GM19239 (cell line): Measurements from ENCODE around the gene ZBTB33.

Source experiments
- DNase-seq: peaks from one replicate; pipeline ENCODE4 v3.0.0; 2011; ENCODE audit warnings: low spot score; ENCODE audit not compliant: insufficient read length
- FAIRE-seq: peaks from 2 replicates; lab custom pipeline; 2011; peaks lifted over from hg19 to GRCh38; lab: Jason Lieb, UNC

ZBTB33 gene

GRCh38 chrX:120262859-120263708, 12.5 kb downstream of the ZBTB33 start:
- DNase-seq (no peak), FAIRE-seq (peak; percentile 69)

DNA sequence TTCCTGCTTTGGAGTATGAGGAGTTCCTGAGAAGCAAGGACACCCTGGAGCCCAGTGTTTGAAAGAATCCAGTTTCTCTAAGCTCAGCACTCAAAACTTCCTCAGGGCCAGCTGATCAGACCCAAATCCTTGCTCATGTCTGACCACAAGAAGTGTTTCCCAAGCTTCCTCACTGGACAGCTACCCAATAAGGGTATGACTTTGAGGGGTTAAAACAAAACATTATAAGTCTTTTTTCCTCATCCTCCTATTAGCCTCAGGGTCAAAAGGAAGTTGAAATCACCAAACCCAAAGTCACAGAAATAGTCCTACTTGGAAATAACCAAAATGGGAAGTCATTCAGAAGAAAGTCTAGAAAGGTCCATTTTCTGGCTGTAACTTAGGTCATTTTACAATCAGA, 13.7 kb downstream of the ZBTB33 start:
- FAIRE-seq (peak; percentile 4), DNase-seq (no peak)

DNA sequence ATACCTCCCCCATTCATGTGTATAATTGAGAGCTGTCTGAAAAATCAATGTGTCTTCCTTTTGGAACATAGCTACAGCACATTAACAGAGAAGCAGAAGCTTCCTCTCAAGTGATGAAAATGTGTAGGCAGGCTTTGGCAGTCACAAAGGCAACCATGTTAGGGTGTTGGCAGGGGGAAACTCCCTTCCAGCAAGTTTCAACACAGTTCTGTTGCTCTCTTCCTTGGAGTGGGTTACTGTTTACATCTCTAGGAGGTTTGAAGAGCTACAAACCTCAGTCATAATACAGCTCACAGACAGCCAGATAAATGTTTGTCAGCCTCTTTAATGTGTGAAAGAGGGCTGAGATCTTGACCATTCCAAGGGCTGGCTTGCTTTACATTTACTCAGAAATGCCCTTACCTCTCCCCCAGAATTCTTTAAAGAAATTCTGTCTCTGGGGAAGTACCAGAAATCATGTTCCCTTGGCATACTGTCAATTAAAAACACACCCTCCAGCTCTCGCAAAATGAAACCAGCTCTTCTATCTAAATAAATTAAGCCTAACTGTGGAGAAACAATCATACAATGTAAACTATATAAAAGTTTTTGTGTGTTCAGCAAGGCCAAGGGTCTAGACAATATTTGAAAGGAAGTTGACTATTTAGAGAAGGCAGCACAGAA, 18.9 kb downstream of the ZBTB33 start:
- peak; percentile 90 for FAIRE-seq
- DNase-seq = no peak

GRCh38 chrX:120270567-120270966, 20.0 kb downstream of the ZBTB33 start:
- FAIRE-seq (no peak), DNase-seq (no peak)

DNA sequence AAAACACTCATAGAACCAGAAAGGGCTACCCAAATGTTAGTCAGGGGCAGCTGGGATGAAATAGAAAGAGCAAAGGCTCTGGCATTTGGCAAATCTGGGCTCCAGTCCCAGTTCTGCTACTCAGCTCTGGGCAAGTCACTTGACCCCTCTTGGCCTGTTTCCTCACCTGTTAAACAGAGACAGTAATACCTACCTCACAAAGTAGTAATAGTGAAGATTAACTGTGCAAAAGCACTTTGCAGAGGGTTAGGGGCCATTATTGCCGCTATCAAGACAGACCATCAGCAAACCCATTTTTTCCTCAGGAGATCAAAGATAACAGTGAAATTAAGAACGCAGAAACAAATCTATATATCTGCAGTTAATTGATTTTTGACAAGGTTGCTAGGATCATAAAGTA, 20.6 kb downstream of the ZBTB33 start:
- DNase-seq (no peak), FAIRE-seq (no peak)

GRCh38 chrX:120274145-120274544, 23.5 kb downstream of the ZBTB33 start:
- DNase-seq (no peak), FAIRE-seq (peak; percentile 18)

DNA sequence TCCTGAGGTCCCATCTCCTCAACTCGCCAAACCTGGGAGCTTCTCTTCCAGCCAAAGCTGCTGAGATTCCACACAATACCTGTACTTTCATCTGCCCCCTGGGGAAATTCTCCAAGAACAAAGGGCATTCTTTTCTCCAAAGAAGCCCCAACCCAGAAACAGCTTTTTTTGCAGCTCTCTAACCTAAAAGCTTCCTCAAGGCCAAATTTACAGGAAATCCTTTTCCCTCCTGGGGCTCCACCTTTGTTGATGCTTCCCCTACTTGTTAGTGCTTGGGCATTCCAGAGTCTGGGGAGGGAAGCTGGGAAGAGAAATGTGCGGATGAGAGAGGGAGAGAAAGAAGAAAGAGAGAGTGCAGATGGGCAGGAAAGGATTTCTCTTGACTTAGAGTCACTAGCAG, 24.3 kb downstream of the ZBTB33 start:
- DNase-seq (no peak), FAIRE-seq (no peak)

GRCh38 chrX:120281021-120281624, 30.5 kb downstream of the ZBTB33 start:
- DNase-seq = no peak
- FAIRE-seq = no peak

DNA sequence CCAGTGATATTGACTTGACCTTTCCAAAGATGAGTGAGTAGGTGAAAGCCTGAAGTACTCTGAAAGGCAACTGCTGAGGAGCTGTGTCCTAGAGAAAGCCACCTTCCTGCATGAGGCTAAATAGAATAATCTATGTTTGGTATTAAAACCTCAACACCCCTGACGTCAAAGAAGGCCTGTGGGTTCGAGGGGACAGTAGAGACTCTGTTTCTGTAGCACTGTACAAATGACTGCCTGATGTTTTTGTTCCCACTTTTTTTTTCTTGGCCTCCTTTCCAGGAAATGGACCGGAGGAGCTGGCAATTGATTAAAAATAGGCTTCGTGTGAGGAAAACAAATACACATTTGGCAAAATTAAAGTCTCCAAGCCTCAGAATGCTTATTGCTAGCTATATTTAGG, 31.1 kb downstream of the ZBTB33 start:
- FAIRE-seq (peak; percentile 4), DNase-seq (no peak)

DNA sequence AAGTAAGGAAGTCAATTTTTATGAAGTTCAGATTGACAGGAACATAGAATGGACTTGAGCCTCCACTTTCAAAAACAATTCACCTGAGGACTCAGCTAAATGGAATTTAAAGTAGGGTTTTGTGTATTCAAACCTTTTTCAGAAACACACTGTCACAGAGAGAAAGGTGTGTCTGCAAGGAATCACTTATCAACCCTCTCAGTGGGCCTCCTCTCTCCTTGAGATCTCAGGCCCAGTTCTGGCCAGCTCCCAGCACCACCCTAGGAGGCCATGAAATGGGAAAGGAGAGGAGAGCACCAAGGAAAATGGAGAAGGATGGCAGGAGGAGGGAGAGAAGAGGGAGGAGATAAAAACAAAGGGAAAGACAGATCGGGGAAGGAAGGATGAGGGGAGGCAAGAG, 32.1 kb downstream of the ZBTB33 start:
- no peak for DNase-seq
- no peak for FAIRE-seq

- FAIRE-seq = no peak
- no peak for DNase-seq
These were observed 36.3 kb downstream of the ZBTB33 start for GRCh38 chrX:120286733-120287512.

DNA sequence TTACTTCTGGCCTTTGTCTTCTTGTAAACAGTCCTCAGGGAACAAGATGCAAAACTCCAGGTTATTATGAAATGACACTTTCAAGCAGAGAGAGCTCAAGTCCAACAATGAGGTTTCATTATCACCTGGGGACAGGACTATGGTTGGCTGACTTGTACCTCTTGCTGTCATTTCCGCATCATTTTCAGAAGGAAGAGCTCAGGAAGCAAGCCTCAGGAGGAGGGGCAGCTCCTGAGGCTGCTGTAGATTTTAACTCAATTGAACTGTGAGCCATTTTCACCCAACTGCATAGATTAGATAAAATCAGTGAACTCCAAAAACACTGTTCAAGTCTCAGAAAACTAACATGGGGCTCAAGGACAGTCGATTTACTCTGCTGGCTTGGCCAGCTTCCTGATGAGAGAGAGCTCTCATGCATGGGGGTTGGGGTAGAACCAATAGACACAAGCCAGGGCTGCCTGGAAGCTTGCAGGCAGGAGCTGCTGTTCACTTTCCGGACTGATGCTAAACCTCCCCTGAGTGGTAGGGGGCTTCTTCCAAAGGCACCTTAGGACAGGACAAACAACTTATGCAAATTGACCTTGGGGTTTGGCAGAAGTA, 37.0 kb downstream of the ZBTB33 start:
- peak; percentile 98 for FAIRE-seq
- DNase-seq = no peak

GRCh38 chrX:120290107-120290506, 39.5 kb downstream of the ZBTB33 start:
- FAIRE-seq (no peak), DNase-seq (no peak)

GRCh38 chrX:120291211-120291610, 40.6 kb downstream of the ZBTB33 start:
- no peak for DNase-seq
- FAIRE-seq = peak; percentile 83

- no peak for DNase-seq
- FAIRE-seq = no peak
These were observed 42.4 kb downstream of the ZBTB33 start for GRCh38 chrX:120293015-120293414.

DNA sequence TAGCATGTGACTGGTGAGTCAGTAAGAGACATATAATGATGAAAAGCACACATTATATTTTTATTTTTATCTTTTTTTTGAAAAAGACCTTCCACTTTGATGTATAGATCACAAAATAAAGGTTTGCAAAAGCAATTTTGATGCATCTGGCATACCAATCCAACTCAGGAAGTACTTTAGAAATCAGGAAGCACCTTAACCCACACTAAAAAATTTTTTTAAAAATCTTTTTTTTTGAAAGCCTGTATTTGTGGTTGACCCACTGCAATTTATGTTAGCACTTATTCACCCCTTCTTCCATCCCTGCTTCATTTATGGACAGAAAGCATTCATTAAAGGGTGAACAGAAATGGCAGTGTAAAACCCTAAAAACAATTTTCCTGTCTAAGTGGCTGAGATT, 44.0 kb downstream of the ZBTB33 start:
- FAIRE-seq = no peak
- no peak for DNase-seq

DNA sequence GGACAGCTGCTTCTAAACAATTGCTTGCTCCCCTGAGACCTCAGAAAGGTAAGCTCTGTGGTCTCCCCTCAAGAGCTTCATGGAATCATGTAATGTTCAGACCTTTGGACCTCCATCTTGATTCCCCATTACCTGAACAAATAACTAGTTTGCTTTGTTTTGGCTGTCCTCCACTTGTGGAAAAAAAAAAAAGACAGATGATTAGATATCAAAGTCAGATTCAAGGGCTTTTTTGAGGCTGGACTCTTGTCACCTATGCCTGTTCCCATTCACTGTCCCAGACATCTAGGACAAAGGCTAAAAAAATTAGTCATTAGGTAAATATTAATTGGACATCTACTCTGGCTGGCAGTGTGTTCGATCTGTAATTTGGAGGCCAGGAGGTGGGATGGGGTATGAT, 47.3 kb downstream of the ZBTB33 start:
- DNase-seq = no peak

DNA sequence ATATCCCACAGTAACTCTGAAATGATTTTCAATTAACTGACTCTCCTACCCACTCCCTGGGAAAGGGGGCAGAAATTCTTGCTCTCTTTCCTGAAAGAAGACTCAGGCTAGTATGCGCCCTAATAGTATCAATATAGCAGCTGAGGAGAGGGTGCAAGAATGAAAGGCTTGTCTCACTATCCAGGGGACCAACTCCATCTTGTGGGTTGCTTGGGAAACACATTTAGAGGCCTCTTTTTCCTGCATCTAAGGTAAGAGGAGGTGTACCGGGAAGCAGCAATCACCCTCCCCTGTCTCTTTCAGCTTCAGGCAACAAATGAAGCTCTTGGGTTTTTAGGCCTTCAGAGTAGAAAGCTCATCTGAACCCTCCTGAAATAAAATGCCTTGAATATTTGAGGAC, 49.3 kb downstream of the ZBTB33 start:
- FAIRE-seq = peak; percentile 56
- no peak for DNase-seq

More for the DNA sequence above, 47.3 kb downstream of the ZBTB33 start:
- FAIRE-seq = no peak

- FAIRE-seq = no peak
- no peak for DNase-seq
These were observed 50.9 kb downstream of the ZBTB33 start for GRCh38 chrX:120301497-120301896.

- DNase-seq (no peak), FAIRE-seq (peak; percentile 97)
These were observed 51.3 kb downstream of the ZBTB33 start for GRCh38 chrX:120301960-120302359.
